Measurements from ENCODE around the gene CDCA7L.
"Not testable (repeated sequence)": the region's sequence is repeated elsewhere in the genome, so short reads cannot be mapped to it uniquely, and the experiment has no call there.

The CDCA7L gene

DNA sequence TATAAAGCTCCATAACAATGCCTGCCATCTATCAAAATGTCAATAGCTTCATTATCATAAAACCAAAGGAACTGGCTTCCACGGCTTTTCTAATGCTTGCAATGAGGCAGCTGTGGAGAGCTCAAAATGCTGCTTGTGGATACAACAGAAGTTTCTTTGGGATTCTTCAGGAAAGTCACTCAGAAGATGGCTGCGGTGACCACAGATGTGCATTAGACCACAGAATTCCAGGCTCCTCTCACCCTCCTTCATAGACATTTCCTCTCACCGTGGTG, 77.2 kb downstream of the CDCA7L start:
- CTCF ChIA-PET: no interaction called here

DNA sequence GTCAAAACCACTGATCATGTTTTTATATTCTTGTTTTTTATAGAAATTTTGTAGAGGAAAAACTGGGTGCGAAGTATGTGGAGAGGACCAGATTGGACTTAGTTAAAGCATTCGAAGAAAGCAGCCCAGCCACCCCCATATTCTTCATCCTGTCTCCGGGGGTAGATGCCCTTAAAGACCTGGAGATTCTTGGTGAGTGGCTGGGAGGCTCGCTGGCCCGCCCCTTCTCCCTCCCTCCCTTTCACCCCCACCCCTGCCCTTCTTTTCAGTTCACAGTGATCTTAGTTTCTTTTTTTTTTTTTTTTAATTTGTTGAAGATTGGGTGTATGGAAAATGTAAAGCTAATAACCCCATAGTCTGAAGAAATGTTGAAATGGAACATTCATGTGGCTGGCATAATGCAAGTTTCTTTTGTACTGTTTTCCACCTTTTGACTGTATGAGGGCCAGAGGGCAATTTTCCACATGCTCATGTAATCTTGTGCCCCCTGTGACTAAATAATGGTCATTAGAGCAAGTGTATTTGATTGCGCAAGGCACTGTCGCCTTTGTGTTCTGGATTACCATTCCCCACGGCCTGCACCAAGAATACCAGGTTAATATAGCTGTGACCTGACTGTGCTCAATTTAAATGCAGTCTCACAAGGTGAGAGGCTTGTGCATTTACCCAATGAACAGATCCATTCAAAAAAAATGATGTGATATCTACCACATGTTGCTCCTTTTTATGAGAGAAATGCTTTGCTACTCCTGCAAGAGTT, 77.7 kb downstream of the CDCA7L start:
- TF ChIP-seq, protein P1, sequence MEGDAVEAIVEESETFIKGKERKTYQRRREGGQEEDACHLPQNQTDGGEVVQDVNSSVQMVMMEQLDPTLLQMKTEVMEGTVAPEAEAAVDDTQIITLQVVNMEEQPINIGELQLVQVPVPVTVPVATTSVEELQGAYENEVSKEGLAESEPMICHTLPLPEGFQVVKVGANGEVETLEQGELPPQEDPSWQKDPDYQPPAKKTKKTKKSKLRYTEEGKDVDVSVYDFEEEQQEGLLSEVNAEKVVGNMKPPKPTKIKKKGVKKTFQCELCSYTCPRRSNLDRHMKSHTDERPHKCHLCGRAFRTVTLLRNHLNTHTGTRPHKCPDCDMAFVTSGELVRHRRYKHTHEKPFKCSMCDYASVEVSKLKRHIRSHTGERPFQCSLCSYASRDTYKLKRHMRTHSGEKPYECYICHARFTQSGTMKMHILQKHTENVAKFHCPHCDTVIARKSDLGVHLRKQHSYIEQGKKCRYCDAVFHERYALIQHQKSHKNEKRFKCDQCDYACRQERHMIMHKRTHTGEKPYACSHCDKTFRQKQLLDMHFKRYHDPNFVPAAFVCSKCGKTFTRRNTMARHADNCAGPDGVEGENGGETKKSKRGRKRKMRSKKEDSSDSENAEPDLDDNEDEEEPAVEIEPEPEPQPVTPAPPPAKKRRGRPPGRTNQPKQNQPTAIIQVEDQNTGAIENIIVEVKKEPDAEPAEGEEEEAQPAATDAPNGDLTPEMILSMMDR (IDR thresholded peaks at IDR 0.05; ENCODE audit: control extremely low read depth, extremely low read depth, low read depth, missing control alignments): no peak
- POLR2A ChIA-PET: no interaction called here
- DNase-seq (ENCODE audit: extremely low spot score): no peak
- CTCF ChIA-PET: no interaction called here

More for the DNA sequence above, 77.2 kb downstream of the CDCA7L start:
- POLR2A ChIA-PET: no interaction called here
- TF ChIP-seq, protein P1 (IDR thresholded peaks at IDR 0.05; ENCODE audit: control extremely low read depth, extremely low read depth, low read depth, missing control alignments): no peak
- no peak for DNase-seq (ENCODE audit: extremely low spot score)

DNA sequence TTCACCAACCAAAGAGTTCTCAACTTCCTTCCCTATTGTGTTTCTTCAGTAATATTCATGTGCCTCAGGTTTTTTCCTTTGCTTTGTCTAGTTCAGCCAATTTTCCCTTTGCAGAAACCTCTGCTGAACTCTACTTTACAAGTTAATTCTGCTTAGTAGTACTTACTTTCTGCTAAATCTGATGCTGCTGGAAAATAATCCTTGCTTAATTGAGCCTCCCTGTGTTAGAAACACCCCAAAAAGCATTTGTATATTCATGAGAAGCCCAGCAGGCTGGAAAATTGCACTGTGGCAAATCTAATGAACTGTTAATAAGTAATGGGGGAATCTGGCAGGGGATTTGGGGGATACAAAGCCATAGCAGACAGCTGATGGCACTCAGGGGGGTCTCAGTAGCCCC, 78.5 kb downstream of the CDCA7L start:
- POLR2A ChIA-PET: no interaction called here
- no peak for DNase-seq (ENCODE audit: extremely low spot score)
- CTCF ChIA-PET: no interaction called here
- TF ChIP-seq, protein P1 (IDR thresholded peaks at IDR 0.05; ENCODE audit: control extremely low read depth, extremely low read depth, low read depth, missing control alignments): no peak

DNA sequence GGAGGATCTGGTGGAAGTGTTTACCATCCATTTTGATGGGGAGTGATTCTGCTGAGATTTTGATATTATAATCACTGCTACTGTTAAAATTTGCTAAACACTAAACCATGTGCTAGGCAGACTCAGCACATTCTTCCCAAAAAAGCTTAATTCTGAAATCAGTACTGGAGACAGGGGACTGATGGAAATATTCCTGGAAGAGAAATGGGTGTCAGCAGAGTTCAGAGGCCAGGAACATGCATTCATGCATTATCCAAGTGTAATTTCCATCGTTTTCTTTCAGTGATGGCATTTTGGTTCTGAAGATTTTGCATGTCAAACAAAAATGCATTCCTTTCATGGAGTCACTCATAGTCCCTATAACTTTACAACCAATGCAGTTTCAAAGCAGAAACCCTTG, 79.0 kb downstream of the CDCA7L start:
- ChIA-PET CTCF (interaction anchor here (1.2 kb wide), 1 partner anchor 16 kb away, joined by 3 read pairs; no protein-coding TSS in a partner anchor), POLR2A (no interaction called here)
- no peak for DNase-seq (ENCODE audit: extremely low spot score)

DNA sequence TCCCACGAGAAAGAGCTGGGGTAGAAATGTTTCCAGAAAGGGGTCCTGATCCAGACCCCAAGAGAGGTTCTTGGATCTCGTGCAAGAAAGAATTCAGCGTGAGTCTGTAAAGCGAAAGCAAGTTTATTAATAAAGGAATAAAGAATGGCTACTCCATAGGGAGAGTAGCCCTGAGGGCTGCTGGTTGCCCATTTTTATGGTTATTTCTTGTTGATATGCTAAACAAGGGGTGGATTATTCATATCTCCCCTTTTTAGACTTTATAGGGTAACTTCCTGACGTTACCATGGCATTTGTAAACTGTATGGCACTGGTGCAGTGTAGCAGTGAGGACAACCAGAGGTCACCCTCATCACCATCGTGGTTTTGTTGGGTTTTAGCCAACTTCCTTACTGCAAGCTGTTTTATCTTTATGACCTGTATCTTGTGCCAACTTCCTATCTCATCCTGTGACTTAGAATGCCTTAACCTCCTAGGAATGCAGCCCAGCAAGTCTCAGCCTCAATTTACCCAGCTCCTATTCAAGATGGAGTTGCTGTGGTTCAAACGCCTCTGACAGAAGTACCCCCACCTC, 80.0 kb downstream of the CDCA7L start:
- DNase-seq (ENCODE audit: extremely low spot score); POLR2A ChIA-PET: not testable (repeated sequence)
- CTCF ChIA-PET: interaction anchor here (1.2 kb wide), 1 partner anchor 15 kb away, joined by 3 read pairs; no protein-coding TSS in a partner anchor

More for the DNA sequence above, 79.0 kb downstream of the CDCA7L start:
- TF ChIP-seq, protein P1 (IDR thresholded peaks at IDR 0.05; ENCODE audit: control extremely low read depth, extremely low read depth, low read depth, missing control alignments): no peak

DNA sequence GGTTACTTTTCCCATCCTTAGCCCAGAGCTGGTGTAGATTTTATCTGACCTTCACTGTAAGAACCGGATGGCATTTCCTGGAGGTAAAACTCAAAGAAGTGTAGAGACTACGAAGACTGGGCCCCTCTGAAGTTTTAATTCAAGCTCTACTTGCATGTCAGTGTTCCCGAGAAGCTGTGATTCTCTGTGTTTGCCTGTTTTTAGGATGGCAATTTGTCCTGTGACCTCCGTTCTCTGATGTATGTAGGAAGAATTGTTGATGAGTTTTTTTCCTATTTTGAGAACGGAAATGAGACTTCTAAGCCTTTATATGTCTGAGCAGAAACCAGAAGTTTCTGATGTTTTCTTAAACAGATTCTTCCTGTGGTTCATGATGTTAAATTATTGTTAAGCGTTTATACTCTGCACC, 94.1 kb downstream of the CDCA7L start:
- TF ChIP-seq, protein P1 (IDR thresholded peaks at IDR 0.05; ENCODE audit: control extremely low read depth, extremely low read depth, low read depth, missing control alignments): no peak
- CTCF ChIA-PET: interaction anchor here (1.0 to 2.5 kb wide), 3 partner anchors 9 to 14 kb away, joined by 3 to 6 read pairs (median 3); no protein-coding TSS in a partner anchor
- no peak for DNase-seq (ENCODE audit: extremely low spot score)
- POLR2A ChIA-PET: interaction anchor here (0.5 kb wide), 1 partner anchor 425 kb away, joined by 3 read pairs; no protein-coding TSS in a partner anchor

Measured in GM10248 (cell line).